Endothelial cell of umbilical vein (primary cell): Measurements from ENCODE around the gene SCARF1. TPM values are rescaled to one million over a fixed set of nuclear protein-coding genes. Genes with fewer than 3 reads are reported as not detected.

Experiments
- BruUV-seq: library from RNA; stranded (reverse); fragments of 400-500 nt; replicated peaks from 2 replicates; lab custom pipeline; 2021; lab: Mats Ljungman, UMichigan
- CTCF ChIA-PET: fragments of 300-600, 350-600 bp; sonication (Branson Sonifier 250); formaldehyde crosslinking; loops from one replicate; lab custom pipeline; 2021; ENCODE audit warnings: antibody characterized with exemption, inconsistent platforms; lab: Charles Lee
- POLR2A ChIA-PET: fragments of 300-600, 350-600 bp; sonication (Branson Sonifier 250); formaldehyde crosslinking; loops from one replicate; lab custom pipeline; 2021; ENCODE audit warnings: antibody characterized with exemption, inconsistent platforms; lab: Charles Lee
- DNase-seq: peaks from one replicate; pipeline ENCODE4 v3.0.0-alpha.2; 2011; ENCODE audit warnings: low read depth, low spot score
- FAIRE-seq: peaks from 2 replicates; lab custom pipeline; 2011; peaks lifted over from hg19 to GRCh38; lab: Jason Lieb, UNC
- H2AFZ ChIP-seq: 2 replicates; pipeline ENCODE4 v1.6.0; 2012; ENCODE audit warnings: low read depth, low read length, control low read depth, inconsistent platforms
- H3K27ac ChIP-seq: 2 replicates; pipeline ENCODE4 v1.5.1; 2011; ENCODE audit warnings: low read depth, mild to moderate bottlenecking, control low read depth, low read length, moderate library complexity; ENCODE audit not compliant: insufficient read depth
- H3K27me3 ChIP-seq, 2 experiments: 2 replicates each; pipeline versions ENCODE4 v1.6.0 to v1.6.1; 2011; ENCODE audit warnings: low read length in 2 of 2, mixed read lengths in 1 of 2; ENCODE audit not compliant: control insufficient read depth in 2 of 2, insufficient read depth in 2 of 2
- H3K36me3 ChIP-seq, 2 experiments: 2 replicates in 1 of 2; 3 replicates in 1 of 2; pipeline ENCODE4 v1.5.1; 2011; ENCODE audit warnings: low read length in 2 of 2, mild to moderate bottlenecking in 1 of 2, moderate library complexity in 1 of 2; ENCODE audit not compliant: control insufficient read depth in 2 of 2, insufficient read depth in 2 of 2; ENCODE audit errors: extremely low read depth in 1 of 2
- H3K4me1 ChIP-seq: 3 replicates; pipeline ENCODE4 v1.5.1; 2011; ENCODE audit warnings: mild to moderate bottlenecking, low read length; ENCODE audit not compliant: control insufficient read depth, insufficient read depth; ENCODE audit errors: extremely low read depth
- H3K4me2 ChIP-seq: 2 replicates; pipeline ENCODE4 v1.6.1; 2011; ENCODE audit warnings: low read length, control low read depth, mixed read lengths; ENCODE audit not compliant: insufficient read depth
- H3K4me3 ChIP-seq, 3 experiments: fragments of 200-600 bp in 1 of 3; sonication (generic), shearing (Covaris generic) in 1 of 3; replicated peaks in 1 of 3; 2 replicates each; pipeline ENCODE4 v1.5.1; 2011 to 2016; ENCODE audit warnings: control low read depth in 3 of 3, low read length in 3 of 3, mild to moderate bottlenecking in 2 of 3, inconsistent platforms in 1 of 3, low read depth in 1 of 3, moderate library complexity in 1 of 3; ENCODE audit not compliant: insufficient read depth in 1 of 3
- H3K79me2 ChIP-seq: 2 replicates; pipeline ENCODE4 v1.6.0; 2012; ENCODE audit warnings: low read length, inconsistent platforms; ENCODE audit not compliant: control insufficient read depth, insufficient read depth
- H3K9ac ChIP-seq: replicated peaks from 2 replicates; pipeline ENCODE3; 2011; ENCODE audit warnings: low read length, control low read depth; ENCODE audit not compliant: insufficient read depth; ENCODE audit errors: extremely low read depth
- H3K9me1 ChIP-seq: replicated peaks from 3 replicates; pipeline ENCODE4 v1.6.0; 2011; ENCODE audit warnings: mild to moderate bottlenecking, low read length; ENCODE audit not compliant: control insufficient read depth, insufficient read depth; ENCODE audit errors: extremely low read depth
- H3K9me3 ChIP-seq: replicated peaks from 2 replicates; pipeline ENCODE4 v1.5.1; 2012; ENCODE audit warnings: low read length, inconsistent platforms; ENCODE audit not compliant: control insufficient read depth, insufficient read depth
- H4K20me1 ChIP-seq: replicated peaks from 2 replicates; pipeline ENCODE3; 2011; ENCODE audit warnings: mild to moderate bottlenecking, low read length; ENCODE audit not compliant: control insufficient read depth, insufficient read depth; ENCODE audit errors: extremely low read depth
- EZH2 ChIP-seq: IDR thresholded peaks from 2 replicates; pipeline ENCODE4 v1.6.1; 2012; ENCODE audit warnings: borderline replicate concordance, low read depth, mild to moderate bottlenecking, moderate library complexity, low read length, inconsistent platforms; ENCODE audit not compliant: severe bottlenecking
- FOS ChIP-seq: IDR thresholded peaks from 2 replicates; pipeline ENCODE4 v1.6.1; 2011; ENCODE audit warnings: mild to moderate bottlenecking, low read length, moderate library complexity, borderline replicate concordance; ENCODE audit not compliant: insufficient read depth
- GATA2 ChIP-seq: IDR thresholded peaks from 2 replicates; pipeline ENCODE4 v1.7.0; 2011; ENCODE audit warnings: low read depth, mild to moderate bottlenecking, moderate library complexity, mixed read lengths, low read length; ENCODE audit not compliant: insufficient read length, insufficient read depth
- JUN ChIP-seq: IDR thresholded peaks from 2 replicates; pipeline ENCODE4 v1.6.1; 2011; ENCODE audit warnings: borderline replicate concordance, low read depth; ENCODE audit not compliant: insufficient read length, insufficient read depth
- MYC ChIP-seq: IDR thresholded peaks from one replicate; pipeline ENCODE4 v1.6.1; 2011; ENCODE audit warnings: mild to moderate bottlenecking, low read depth, low read length
- POLR2A ChIP-seq: IDR thresholded peaks from 2 replicates; pipeline ENCODE4 v1.6.1; 2012; ENCODE audit warnings: low read depth, mild to moderate bottlenecking, control low read depth, low read length
- POLR2AphosphoS5 ChIP-seq: IDR thresholded peaks from 2 replicates; pipeline ENCODE4 v1.6.1; 2012; ENCODE audit warnings: low read depth, mild to moderate bottlenecking, control low read depth, low read length, moderate library complexity; ENCODE audit not compliant: insufficient read depth
- dilution Hi-C: fragments of 300-500 bp; cut with MboI; formaldehyde crosslinking; loops from one replicate; pipeline ENCODE4 v1.15.0; 2019; ENCODE audit warnings: low sequenced_read_pairs; ENCODE audit not compliant: extremely low pct_ligation_motif_present
- intact Hi-C: fragments of 100-400 bp; cut with micrococcal nuclease; formaldehyde crosslinking; loops from one replicate; pipeline ENCODE4 v1.10.0; 2022
- polyA plus RNA-seq, 4 experiments: library from polyadenylated mRNA; depleted of rRNA in 3 of 4; stranded (reverse) in 3 of 4; unstranded in 1 of 4; fragments of >200 nt; gene quantifications; 2 replicates each; pipeline versions ENCODE4 v1.2.1 to v1.2.3, GENCODE V29; 2011 to 2012; ENCODE audit warnings: missing spikeins in 1 of 4
- total RNA-seq: library from RNA; stranded (reverse); gene quantifications from 2 replicates; pipeline ENCODE4 v1.2.3, GENCODE V29; 2021
- TF ChIP-seq, protein P1 (sequence below): IDR thresholded peaks from 2 replicates; pipeline ENCODE4 v1.6.1; 2011; ENCODE audit not compliant: insufficient read depth, insufficient read length
- TF ChIP-seq, protein P2 (sequence below), 2 donors: IDR thresholded peaks; 1 replicate in 1 of 2; 2 replicates in 1 of 2; pipeline ENCODE4 v1.5.1; 2011; ENCODE audit warnings: low read length in 2 of 2, mild to moderate bottlenecking in 2 of 2, moderate library complexity in 2 of 2, control low read depth in 1 of 2, inconsistent platforms in 1 of 2, low read depth in 1 of 2; ENCODE audit not compliant: insufficient read depth in 1 of 2; ENCODE audit errors: extremely low read depth in 1 of 2

The SCARF1 gene
- total and polyA plus RNA-seq, 2 donors (not counting 3 experiments of a cell fraction or from before 2014, with no cell fraction given) = 52.8 to 93.7 TPM

DNA sequence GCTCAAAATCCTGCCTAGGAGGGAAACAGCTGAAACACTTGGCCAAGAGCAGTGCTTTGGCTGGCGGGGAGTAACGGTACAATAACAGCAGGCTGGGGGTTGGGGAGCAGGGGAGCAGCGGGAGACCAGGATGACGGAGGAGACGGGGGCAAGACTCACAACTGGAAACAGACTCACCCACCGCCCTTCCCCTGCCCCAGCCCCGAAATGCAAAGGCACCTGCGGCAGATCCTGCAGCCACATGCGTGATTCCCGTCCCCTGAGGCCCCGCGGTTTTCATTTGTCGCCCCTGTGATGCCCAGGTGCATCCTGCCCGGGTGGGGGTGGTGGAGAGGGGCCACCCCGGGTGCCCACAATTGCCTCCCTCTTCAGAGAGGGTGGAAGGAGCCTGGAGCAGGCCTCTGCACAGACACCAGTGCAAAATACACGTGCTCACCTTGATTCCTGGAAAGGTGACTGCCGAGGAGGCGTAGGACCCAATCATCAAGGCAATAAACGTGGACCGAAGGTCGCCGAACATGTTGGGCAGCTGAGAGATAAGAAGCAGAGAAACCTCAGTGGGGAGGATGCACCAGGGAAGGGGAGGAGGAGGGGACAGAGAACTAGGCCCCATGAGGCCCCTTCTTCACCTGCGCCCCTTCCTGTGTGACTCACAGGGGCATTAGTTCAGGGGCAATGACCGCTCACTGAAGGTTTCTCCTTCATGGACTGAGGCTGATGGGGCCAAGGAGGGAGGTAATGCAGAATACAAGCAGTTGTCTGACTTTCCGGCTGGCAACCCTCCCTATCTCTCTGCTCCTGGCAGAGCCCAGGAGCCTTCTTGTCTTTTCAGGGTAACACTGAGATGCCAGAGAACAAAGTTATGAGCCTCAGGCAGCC is 52.5 kb downstream of the SCARF1 start:
- no peak overlapping the region for H2AFZ ChIP-seq
- no peaks in the 10 kb centered on the region for H3K9me3 ChIP-seq
- no peaks in the 10 kb centered on the region for H4K20me1 ChIP-seq
- ChIA-PET CTCF (interaction anchor here (1.1 kb wide), 1 partner anchor 25 kb away, joined by 4 read pairs; no protein-coding TSS in a partner anchor), POLR2A (no interaction called here)
- H3K9ac ChIP-seq = no peak overlapping the region
- H3K9me1 ChIP-seq = no peaks in the 10 kb centered on the region
- H3K4me1 ChIP-seq = peaks cover 18% of the 10 kb centered on the region
- H3K27me3 ChIP-seq = no peaks in the 10 kb centered on the region
- no peak overlapping the region for H3K27ac ChIP-seq
- intact Hi-C loops (no loop called here), dilution Hi-C loops (no loop called here)
- FAIRE-seq = no peak
- H3K4me3 ChIP-seq = no peak overlapping the region
- no peak overlapping the region for H3K4me2 ChIP-seq
- no peak for TF ChIP-seq POLR2A
- no peak for TF ChIP-seq MYC
- TF ChIP-seq FOS = no peak
- TF ChIP-seq, protein P1, sequence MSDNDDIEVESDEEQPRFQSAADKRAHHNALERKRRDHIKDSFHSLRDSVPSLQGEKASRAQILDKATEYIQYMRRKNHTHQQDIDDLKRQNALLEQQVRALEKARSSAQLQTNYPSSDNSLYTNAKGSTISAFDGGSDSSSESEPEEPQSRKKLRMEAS = no peak
- TF ChIP-seq EZH2 = no peak
- TF ChIP-seq, protein P2, sequence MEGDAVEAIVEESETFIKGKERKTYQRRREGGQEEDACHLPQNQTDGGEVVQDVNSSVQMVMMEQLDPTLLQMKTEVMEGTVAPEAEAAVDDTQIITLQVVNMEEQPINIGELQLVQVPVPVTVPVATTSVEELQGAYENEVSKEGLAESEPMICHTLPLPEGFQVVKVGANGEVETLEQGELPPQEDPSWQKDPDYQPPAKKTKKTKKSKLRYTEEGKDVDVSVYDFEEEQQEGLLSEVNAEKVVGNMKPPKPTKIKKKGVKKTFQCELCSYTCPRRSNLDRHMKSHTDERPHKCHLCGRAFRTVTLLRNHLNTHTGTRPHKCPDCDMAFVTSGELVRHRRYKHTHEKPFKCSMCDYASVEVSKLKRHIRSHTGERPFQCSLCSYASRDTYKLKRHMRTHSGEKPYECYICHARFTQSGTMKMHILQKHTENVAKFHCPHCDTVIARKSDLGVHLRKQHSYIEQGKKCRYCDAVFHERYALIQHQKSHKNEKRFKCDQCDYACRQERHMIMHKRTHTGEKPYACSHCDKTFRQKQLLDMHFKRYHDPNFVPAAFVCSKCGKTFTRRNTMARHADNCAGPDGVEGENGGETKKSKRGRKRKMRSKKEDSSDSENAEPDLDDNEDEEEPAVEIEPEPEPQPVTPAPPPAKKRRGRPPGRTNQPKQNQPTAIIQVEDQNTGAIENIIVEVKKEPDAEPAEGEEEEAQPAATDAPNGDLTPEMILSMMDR (IDR thresholded peaks at IDR 0.05; ENCODE audit: extremely low read depth in 1 of 2, insufficient read depth in 1 of 2, low read depth in 1 of 2, low read length in 2 of 2) = no peak
- no peak for TF ChIP-seq POLR2AphosphoS5
- no peak for TF ChIP-seq GATA2
- no peak for TF ChIP-seq JUN
- no peaks in the 10 kb centered on the region for H3K79me2 ChIP-seq
- DNase-seq = peak; percentile 13
- peaks cover 2 to 3% of the 10 kb centered on the region in 2 experiments for H3K36me3 ChIP-seq
- BruUV-seq = no TSS peak
